ENCODE data around the gene MOSPD2.
A peak's percentile ranks its signal among the peaks of the same experiment; 100 is the strongest.

MOSPD2 gene

DNA sequence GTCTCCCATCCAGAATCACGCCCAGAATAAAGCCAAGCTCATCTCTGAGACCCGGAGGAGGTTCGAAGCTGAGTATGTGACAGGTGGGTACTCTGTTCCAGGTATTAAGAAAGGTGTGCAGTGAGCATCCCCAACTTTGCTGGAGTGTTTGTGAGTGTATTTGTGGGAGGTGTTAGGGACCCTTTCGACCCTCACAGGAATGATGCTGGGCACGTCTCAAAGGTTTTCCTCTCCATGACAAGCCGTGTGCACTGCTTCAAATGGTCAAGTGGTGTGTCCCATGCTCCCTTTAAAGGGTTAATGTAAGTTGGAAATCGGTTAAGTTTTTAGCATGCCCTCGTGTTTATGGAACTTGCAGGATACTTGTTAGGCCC, 442 bp downstream of the MOSPD2 start:
- TF ChIP-seq CTCF (IDR thresholded peaks at IDR 0.05; ENCODE audit: insufficient read depth, low read depth, low read length, missing control alignments) = no peak
- DNase-seq (ENCODE audit: low read depth) = no peak
- H3K4me3 ChIP-seq (ENCODE audit: low read depth, low read length) = peak overlapping the region; percentile 85

DNA sequence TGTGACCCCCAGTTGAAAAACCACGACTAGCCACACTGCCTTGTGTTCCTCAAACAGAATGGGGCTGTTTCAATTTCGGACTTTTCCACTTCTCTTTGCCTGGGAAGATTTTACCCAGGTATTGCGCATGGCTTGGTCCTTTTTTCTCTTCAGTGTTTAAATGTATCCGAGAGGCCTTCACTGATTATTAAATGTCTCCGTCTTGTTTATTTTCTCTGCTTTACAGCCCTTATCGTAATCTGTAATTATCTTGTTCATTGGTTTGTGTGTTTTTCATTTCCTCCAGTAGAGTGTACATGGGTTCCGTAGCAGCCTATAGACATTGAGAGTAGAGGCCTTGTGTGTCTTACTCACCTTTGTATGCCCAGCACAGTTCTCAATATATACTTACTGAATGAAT, 2.4 kb downstream of the MOSPD2 start:
- DNase-seq (ENCODE audit: low read depth) = no peak
- no peak overlapping the region for H3K4me3 ChIP-seq (ENCODE audit: low read depth, low read length)
- TF ChIP-seq CTCF (IDR thresholded peaks at IDR 0.05; ENCODE audit: insufficient read depth, low read depth, low read length, missing control alignments) = no peak

DNA sequence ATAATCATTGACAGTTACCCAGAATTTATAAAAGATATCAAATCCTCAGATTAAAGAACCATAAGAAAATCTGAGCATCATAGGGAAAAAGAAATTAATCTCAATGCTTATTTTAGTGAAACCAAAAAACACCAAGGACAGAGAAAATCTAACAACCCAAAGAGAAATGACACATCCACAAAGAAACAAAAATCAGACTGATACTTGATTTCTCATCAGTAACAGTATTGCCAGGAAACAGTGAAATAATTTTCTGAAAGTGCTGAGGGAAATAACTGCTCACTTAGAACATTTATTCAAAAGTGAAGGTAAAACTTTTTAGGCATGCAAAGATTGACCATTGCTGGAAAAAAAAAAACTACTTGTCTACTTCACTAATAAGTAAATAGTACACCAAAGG, 10.6 kb downstream of the MOSPD2 start:
- no peak for DNase-seq (ENCODE audit: low read depth)
- no peak for TF ChIP-seq CTCF (IDR thresholded peaks at IDR 0.05; ENCODE audit: insufficient read depth, low read depth, low read length, missing control alignments)
- H3K4me3 ChIP-seq (ENCODE audit: low read depth, low read length) = no peak overlapping the region

DNA sequence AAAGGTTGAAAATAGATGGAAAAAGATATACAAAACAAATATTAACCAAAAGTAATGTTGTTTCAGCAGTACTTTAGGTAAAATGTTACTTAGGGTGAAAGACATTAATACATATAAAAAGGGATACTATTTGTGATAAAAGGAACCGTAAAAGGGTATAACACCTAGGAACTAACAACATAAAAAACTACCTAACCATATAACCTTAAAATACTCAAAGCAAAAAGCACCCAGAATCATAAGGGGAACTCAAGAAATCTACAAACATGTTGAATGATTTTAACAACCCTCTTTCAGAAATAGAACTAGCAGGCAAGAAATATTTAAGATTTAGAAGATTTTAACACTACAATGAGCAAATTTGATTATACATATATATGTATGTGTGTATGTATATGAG, 11.5 kb downstream of the MOSPD2 start:
- H3K4me3 ChIP-seq (ENCODE audit: low read depth, low read length) = no peak overlapping the region
- no peak for TF ChIP-seq CTCF (IDR thresholded peaks at IDR 0.05; ENCODE audit: insufficient read depth, low read depth, low read length, missing control alignments)
- DNase-seq (ENCODE audit: low read depth) = no peak

- no peak for TF ChIP-seq CTCF (IDR thresholded peaks at IDR 0.05; ENCODE audit: insufficient read depth, low read depth, low read length, missing control alignments)
- no peak for DNase-seq (ENCODE audit: low read depth)
- H3K4me3 ChIP-seq (ENCODE audit: low read depth, low read length) = no peak overlapping the region
These were observed 13.0 kb downstream of the MOSPD2 start for GRCh38 chrX:14886252-14886651.

GRCh38 chrX:14896273-14896672, 23.1 kb downstream of the MOSPD2 start:
- H3K4me3 ChIP-seq (ENCODE audit: low read depth, low read length) = no peak overlapping the region
- no peak for TF ChIP-seq CTCF (IDR thresholded peaks at IDR 0.05; ENCODE audit: insufficient read depth, low read depth, low read length, missing control alignments)
- no peak for DNase-seq (ENCODE audit: low read depth)

- no peak overlapping the region for H3K4me3 ChIP-seq (ENCODE audit: low read depth, low read length)
- DNase-seq (ENCODE audit: low read depth) = no peak
- no peak for TF ChIP-seq CTCF (IDR thresholded peaks at IDR 0.05; ENCODE audit: insufficient read depth, low read depth, low read length, missing control alignments)
These were observed 23.8 kb downstream of the MOSPD2 start for GRCh38 chrX:14897042-14897441.

Data from GM12865 (cell line).